ENCODE results near the gene DCTN2.

GRCh38 chr12:57569858-57570257, 22.9 kb upstream of the DCTN2 start:
- TF ChIP-seq CTCF (IDR thresholded peaks at IDR 0.05) (no peak), EP300 (IDR thresholded peaks at IDR 0.05) (no peak), POLR2A (IDR thresholded peaks at IDR 0.05) (no peak)
